HEK293 (cell line): ENCODE measurements around the gene ACSM2B.
"Not testable (repeated sequence)": the region's sequence is repeated elsewhere in the genome, so short reads cannot be mapped to it uniquely, and the experiment has no call there.

Source experiments
- CTCF ChIP-seq: fragments of 450-650 bp; formaldehyde crosslinking; IDR thresholded peaks from 2 replicates; pipeline ENCODE4 v1.5.1; 2016; ENCODE audit warnings: missing biosample characterization, missing genetic modification characterization
- KLF8 ChIP-seq: fragments of 450-650 bp; formaldehyde crosslinking; IDR thresholded peaks from 2 replicates; pipeline ENCODE4 v1.5.1; 2016; ENCODE audit warnings: missing biosample characterization, missing genetic modification characterization
- ZFP41 ChIP-seq: fragments of 450-650 bp; formaldehyde crosslinking; IDR thresholded peaks from 2 replicates; pipeline ENCODE4 v1.5.1; 2016; ENCODE audit warnings: missing biosample characterization, missing genetic modification characterization, borderline replicate concordance
- ZNF354C ChIP-seq: fragments of 450-650 bp; formaldehyde crosslinking; IDR thresholded peaks from 2 replicates; pipeline ENCODE4 v1.5.1; 2016; ENCODE audit warnings: missing biosample characterization, missing genetic modification characterization, low read depth, borderline replicate concordance
- ZNF626 ChIP-seq: fragments of 450-650 bp; sonication (Bioruptor Pico); formaldehyde crosslinking; IDR thresholded peaks from 2 replicates; pipeline ENCODE4 v1.5.1; 2018; ENCODE audit warnings: missing biosample characterization, missing genetic modification characterization, inconsistent platforms
- ZNF776 ChIP-seq: fragments of 450-650 bp; formaldehyde crosslinking; IDR thresholded peaks from 2 replicates; pipeline ENCODE4 v1.5.0; 2017; ENCODE audit warnings: missing biosample characterization, missing genetic modification characterization, borderline replicate concordance
- TF ChIP-seq, protein P1 (sequence below): fragments of 450-650 bp; formaldehyde crosslinking; IDR thresholded peaks from 2 replicates; pipeline ENCODE4 v1.5.1; 2016; ENCODE audit warnings: missing biosample characterization, missing genetic modification characterization
- TF ChIP-seq, protein P2 (sequence below): fragments of 450-650 bp; formaldehyde crosslinking; IDR thresholded peaks from 2 replicates; pipeline ENCODE4 v1.5.1; 2016; ENCODE audit warnings: missing biosample characterization, missing genetic modification characterization

GRCh38 chr16:20540603-20541316 lies 35.4 kb downstream of the ACSM2B start:
- TF ChIP-seq ZNF776; ZNF626 (tag by site-specific recombination); CTCF (tag by site-specific recombination); ZNF354C (tag by site-specific recombination); ZFP41 (tag by site-specific recombination); KLF8 (tag by site-specific recombination): not testable (repeated sequence)
- TF ChIP-seq, protein P1, sequence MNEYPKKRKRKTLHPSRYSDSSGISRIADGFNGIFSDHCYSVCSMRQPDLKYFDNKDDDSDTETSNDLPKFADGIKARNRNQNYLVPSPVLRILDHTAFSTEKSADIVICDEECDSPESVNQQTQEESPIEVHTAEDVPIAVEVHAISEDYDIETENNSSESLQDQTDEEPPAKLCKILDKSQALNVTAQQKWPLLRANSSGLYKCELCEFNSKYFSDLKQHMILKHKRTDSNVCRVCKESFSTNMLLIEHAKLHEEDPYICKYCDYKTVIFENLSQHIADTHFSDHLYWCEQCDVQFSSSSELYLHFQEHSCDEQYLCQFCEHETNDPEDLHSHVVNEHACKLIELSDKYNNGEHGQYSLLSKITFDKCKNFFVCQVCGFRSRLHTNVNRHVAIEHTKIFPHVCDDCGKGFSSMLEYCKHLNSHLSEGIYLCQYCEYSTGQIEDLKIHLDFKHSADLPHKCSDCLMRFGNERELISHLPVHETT (tag by site-specific recombination), result not testable (repeated sequence)
- TF ChIP-seq, protein P2, sequence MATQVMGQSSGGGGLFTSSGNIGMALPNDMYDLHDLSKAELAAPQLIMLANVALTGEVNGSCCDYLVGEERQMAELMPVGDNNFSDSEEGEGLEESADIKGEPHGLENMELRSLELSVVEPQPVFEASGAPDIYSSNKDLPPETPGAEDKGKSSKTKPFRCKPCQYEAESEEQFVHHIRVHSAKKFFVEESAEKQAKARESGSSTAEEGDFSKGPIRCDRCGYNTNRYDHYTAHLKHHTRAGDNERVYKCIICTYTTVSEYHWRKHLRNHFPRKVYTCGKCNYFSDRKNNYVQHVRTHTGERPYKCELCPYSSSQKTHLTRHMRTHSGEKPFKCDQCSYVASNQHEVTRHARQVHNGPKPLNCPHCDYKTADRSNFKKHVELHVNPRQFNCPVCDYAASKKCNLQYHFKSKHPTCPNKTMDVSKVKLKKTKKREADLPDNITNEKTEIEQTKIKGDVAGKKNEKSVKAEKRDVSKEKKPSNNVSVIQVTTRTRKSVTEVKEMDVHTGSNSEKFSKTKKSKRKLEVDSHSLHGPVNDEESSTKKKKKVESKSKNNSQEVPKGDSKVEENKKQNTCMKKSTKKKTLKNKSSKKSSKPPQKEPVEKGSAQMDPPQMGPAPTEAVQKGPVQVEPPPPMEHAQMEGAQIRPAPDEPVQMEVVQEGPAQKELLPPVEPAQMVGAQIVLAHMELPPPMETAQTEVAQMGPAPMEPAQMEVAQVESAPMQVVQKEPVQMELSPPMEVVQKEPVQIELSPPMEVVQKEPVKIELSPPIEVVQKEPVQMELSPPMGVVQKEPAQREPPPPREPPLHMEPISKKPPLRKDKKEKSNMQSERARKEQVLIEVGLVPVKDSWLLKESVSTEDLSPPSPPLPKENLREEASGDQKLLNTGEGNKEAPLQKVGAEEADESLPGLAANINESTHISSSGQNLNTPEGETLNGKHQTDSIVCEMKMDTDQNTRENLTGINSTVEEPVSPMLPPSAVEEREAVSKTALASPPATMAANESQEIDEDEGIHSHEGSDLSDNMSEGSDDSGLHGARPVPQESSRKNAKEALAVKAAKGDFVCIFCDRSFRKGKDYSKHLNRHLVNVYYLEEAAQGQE (tag by site-specific recombination), result not testable (repeated sequence)
